GM18870 (cell line): ENCODE data around the gene MUCL1.
"Not testable (repeated sequence)": the region's sequence is repeated elsewhere in the genome, so short reads cannot be mapped to it uniquely, and the experiment has no call there.

ENCODE experiments used
- ATAC-seq: cut with Tn5 transposase; IDR thresholded peaks from one replicate; pipeline ENCODE4 v1.9.1; 2021; ENCODE audit warnings: moderate library complexity; ENCODE audit not compliant: unreplicated experiment

MUCL1 gene, protein sequence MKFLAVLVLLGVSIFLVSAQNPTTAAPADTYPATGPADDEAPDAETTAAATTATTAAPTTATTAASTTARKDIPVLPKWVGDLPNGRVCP

DNA sequence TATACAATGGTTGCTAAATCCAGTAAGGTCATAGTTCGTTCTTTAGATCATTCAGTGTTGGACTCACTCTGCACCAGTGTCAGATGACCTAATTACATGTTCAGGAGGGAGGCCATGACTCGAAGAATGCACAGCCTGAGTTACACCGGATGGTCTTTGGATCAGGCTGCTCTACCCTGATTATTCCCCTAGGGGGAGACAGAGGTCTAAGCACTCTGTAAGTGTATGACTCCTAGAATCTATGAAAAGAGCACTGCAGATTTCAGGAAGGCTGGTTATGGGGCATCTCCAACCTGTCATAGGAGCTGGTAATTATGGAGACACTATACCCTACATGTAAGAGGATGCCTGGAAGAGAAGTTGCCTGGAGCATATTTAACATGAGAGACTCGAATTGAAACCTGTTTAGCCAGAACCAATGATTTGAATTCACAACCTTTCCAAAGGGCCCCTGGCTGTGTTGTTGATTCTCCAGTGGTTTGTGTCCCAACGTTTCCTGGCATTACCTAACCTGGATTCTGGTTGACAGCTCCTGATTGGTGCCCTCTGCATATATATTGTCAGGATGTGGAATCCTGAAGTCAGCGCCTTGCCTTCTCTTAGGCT is at the start of gene MUCL1:
TSS of gene MUCL1 (plus strand) at position 584 of the 606 bp plus-strand sequence. CDS start 67 bp downstream, outside the sequence.
- peak; percentile 88 for ATAC-seq

DNA sequence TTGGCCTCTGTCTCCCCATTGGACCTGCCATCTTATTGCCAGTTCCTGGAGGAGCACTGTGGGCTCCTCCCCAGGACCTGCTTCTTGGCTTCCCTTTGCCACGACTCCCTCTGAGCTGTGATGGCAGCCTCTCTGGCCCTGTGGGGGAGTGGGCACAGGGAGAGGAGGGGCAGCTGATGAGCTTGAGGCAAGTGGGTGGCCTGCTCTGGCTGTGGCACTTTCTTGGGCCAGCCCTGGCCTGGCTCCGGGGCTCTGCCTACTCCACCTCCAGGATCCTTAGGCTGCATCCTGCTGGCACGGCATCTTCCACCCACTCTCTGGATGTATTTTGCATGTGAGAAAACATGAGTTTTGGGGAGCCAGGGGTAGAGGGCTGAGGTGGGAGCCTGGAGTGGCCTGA is 32.6 kb upstream of the MUCL1 start:
- no peak for ATAC-seq

DNA sequence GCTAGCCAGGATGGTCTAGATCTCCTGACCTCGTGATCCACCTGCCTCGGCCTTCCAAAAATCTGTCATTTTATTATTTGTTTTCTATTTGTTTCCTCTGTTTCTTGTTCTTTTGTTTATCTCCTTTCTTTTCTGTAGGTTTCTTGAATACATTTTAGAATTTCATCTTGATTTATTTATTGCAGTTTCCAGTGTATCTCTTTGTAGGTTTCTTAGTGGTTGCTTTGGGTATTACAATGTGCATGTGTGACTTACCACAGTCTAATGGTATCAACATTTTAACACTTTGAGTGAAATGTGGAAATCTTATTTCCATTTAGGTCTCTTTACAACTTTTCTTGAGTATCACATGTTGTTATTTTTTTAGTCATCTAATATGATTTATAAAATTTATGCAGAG is 29.9 kb upstream of the MUCL1 start:
- ATAC-seq = no peak

DNA sequence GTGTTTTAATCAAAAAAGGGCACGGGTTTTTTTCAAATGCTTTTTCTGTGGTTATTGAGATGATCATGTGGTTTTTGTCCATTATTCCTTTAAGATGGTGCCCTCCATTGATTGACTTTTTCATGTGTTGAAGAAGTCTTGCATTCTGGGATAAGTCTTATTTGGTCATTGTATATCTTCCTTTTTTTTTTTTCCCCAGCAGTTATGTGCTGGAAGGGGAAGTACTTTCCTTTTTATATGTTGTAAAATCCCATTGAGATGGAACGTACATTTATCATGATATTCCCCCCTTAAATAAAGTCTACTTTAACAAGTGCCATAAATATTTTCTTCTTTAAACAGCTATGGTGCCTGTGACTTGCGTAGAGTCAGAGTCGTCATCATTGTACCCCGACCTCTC is 24.8 kb upstream of the MUCL1 start:
- no peak for ATAC-seq

DNA sequence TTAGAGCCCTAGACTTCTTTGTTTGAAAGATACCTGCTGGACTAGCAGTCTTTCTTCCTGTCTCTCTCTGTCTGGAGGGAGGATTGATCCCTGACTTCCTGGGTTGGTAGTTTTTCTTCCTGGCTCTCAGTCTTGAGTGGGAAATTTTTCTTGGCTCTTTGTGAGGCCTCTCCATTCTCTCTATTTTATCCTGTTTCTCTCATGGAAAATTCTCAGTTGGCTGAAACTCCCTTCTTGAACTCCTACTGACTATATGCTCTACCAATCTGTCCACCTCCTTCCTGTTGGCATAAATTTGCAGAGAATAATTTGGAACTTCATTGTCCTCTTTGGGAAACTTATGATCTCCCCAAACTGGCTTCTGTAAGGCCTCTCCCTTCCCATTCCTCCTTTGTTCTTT is 24.1 kb upstream of the MUCL1 start:
- ATAC-seq = no peak

DNA sequence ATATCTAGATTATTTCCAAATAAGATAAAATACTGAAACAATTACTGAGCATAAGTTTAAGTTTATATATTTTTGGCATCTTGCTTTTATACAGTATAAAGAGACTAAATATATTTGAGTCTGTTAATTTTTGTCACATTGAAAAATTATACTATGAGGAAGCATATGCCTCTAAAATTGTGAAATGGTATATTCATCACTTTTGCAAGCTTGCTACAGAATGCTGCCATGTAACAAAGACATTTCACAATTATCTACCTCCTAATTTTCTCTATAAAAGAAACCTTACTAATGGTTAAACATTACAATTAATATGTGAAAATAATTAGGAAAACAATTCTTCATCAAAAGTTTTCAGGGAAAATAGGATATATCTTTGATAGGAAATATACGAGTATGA is 22.7 kb upstream of the MUCL1 start:
- ATAC-seq = no peak

DNA sequence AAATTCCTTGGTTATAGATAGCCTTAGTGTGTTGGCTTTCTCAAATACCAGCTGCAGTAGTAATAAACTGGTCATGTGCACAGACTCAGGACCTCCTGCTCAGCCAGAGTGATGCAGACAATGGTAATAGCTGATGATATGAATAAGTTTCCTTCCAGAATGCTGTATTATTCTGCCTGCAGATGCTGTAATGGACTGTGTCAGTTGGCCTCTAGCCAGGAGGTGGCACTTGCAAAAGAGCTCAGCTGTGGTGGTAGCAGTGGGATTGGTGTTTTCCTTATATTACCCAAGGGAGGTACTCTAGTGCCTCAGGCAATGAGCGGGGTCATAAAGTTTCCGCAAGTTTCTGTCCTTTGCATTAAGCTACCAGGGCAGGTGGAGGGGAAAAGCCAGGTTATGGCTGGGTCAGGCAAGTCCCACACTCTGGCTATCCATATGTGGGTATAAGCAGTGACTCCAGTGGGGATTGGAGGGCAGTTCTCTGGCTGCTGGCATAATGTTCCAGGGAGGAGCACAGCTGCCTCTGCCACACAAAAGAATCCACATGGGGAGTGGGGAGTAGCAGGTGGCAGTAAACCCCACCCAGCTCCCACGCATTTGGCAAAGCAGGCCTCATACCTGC is 14.0 kb upstream of the MUCL1 start:
- ATAC-seq = no peak

DNA sequence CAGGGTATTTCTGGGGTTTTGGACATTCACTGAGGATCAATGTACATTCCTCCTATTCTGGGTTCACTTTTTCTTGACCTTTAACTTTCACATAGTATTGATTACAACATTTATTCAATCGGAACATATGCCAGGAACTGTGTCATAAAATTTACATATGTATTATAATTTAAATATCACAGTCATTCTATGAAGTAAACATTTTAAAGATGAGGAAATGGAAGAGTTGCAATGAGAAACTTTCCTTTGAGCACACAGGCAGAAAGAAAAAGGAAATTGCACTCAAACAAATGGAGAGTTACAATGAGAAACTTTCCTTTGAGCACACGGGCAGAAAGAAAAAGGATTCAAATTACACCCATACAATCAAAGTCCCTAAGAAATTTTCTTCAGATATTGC is 3.1 kb downstream of the MUCL1 start:
- no peak for ATAC-seq

DNA sequence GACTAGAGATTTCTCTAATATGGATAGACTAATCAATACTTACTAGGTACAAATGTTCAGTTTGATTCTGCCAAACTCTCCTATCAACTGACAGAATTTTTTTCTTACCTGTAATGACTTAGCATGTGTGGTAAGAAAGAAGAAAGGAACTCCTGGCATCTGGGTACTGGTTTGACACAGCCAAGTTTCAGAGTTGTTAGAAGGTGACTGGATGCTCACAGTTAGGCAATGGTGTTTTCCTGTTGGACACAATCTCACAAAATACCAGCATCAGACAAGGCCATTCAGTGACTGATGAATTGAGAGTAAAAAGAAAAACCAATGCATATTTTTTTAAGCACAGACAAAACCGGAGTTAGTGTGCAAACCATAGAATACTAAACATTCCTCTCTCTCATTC is 4.2 kb downstream of the MUCL1 start:
- no peak for ATAC-seq

DNA sequence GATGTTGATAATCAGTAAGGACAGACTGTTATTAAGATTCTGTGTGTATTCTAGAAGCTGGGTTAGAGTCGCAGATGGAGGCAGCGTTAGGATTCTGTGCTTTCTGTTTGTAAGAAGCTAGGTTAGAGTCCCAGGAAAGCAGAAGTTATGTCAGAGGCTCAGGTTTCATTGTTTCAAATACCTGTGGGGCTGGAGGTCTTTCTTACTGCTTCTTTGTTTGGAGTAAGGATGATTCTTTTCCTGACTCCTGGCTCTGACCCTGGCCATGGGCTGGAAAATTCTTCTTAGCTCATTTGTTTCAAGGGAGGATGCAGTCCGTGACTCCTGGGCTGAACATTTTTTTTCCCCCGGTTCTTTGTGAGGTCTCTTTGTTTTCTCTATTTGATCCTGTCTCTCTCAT is 5.2 kb downstream of the MUCL1 start:
- no peak for ATAC-seq

DNA sequence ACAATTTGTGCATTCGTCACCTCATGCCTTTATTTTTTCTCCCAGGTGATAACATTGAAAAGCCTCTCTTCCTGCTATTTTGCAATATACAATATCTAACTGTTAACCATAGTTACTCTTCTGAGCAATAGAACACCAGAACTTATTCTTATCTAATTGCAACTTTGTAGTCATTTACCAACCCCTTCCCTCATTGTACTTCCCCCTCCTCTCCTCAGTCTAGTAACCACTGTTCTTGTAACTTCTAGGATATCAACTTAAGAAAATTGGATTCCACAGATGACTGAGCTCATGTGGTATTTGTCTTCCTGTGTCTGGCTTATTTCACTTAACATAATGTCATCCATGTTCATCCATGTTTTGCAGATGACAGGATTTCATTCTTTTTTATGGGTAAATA is 7.6 kb downstream of the MUCL1 start:
- no peak for ATAC-seq

DNA sequence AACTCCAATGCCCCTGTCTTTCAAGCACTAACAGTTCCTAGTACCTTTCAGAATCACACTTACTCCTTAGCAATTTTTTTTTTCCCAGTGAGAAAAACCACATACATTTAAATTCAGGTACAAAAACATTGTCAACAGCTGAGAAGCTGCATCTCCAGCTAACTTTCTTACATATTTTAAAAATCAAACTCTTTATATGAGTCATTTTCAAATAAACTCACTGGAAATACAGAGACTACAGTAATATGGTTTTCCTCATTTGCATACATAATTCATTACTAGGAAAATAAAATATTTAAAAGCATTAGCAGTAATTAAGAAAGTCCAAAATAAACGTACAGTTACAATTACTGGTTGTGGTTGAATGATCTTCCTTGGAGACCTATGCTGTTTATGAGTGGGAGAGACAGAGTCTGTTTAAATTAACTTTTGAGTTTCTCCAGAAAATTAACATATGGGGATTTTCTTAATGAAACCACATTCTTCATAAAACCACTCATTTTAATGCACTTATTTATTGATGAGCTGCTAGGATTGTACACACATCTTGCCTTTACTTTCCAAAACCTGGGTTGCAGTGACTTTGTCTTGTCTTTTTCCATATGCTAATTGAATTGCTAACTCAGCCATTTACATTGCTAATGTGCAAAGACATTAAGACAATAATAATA is 9.8 kb downstream of the MUCL1 start:
- no peak for ATAC-seq

DNA sequence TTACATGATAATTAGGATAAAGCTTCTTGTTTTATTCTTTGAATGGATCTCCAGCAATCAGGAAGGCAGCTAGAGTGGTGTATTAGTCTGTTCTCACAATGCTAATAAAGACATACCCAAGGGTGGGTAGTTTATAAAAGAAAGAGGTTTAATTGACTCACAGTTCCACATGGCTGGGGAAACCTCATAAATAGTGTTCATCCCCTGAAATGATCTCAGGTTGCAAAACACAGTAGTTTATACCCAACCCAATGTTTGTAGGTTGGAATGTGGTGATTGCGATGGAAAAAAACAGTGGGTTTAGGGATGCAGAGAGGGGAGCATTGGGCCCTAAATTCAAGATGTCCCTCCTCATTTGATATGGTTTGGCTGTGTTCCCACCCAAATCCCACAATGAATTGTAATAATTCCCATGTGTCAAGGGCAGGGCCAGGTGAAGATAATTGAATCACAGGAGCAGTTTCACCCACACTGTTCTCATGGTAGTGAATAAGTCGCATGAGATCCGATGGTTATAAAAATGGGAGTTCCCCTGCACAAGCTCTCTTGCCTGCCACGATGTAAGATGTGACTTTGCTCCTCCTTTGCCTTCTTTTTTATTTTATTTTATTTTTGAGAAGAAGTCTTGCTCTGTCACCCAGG is 11.5 kb downstream of the MUCL1 start:
- no peak for ATAC-seq

DNA sequence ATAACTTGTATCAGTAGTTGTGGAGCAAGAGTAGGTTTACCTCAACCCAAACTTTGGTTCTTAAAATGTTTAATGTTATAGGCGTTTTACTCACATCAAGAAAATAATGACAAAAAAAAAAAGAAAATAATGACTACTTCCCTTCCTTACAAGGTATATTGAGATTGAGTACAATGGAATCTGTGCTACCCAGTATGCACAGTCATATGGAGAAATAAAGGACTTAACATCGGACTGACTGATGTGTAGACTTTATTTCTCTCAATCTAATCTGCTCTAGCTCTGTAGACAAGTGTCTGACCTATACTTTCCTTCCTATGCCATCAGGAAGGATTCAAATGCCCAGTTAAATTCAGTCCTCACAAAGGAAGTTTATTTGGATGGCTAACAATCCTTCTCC is 14.4 kb downstream of the MUCL1 start:
- no peak for ATAC-seq

DNA sequence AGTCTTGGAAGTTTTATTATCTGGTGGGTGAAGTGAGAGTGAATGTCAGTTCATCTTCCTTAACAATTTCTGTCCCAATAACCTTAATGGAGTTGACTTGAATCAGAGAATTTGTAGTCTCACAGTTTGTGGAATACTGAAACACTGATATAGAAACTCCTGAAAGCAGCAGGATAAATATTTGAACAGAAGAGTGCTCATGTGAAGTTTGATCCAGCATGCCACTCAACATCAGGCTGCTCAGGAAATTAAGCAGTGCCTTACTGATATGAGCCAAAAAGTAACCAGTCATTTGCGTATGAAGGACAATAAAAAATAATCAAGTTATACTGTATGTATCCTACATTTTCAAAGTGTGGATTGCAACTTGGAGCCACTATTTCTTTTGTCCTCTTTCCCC is 15.7 kb downstream of the MUCL1 start:
- no peak for ATAC-seq

DNA sequence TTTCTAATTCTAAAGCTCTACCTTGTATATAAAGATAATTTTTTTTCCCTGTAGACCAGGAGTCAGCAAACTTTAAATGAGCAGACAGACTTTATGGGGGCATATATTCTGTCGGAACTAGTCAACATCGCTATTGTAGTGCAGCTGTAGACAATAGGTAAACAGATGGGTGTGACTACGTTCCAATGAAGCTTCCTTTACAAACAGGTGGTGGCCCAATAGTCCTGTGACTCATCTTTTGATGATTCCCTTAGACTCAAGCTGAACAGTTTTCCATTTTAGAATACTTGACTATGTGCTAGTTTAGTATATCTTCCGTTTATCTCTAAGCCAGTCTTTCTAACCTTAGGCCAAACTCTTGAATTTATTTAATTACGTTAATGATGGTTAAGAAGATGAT is 16.3 kb downstream of the MUCL1 start:
- ATAC-seq = no peak

DNA sequence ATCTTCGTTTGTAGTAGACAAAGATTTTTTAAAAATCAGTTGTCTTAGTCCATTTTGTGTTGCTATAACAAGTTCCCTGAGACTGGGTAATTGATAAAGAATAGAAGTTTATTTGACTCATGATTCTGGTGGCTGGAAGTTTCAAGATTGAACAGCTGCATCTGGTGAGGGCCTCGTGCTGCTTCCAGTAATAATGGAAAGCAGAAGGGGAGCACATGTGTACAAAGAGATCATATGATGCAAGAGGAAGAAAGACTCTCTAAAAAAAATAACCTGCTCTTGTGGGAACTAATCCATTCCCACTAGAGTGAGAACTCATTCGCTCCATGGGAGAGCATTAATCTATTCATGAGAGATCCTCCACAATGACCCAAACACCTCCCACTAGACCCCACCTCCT is 24.8 kb downstream of the MUCL1 start:
- ATAC-seq = no peak

DNA sequence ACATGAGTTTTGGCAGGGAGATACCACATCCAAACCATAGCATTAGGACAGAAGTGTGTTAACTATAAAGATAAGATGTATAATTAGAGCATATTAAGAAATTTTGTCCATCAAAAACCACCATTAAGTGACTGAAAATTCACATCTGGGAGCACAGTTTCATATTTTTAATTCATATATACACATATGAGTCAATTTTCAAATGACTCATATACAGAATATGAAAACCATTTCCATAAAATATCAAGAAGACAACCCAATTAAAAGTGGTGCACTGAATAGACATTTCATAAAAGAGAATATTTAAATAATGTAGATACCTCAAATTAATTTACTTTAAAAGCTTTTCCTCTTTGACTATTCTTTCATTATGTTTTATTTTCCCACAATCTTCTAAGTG is 25.3 kb downstream of the MUCL1 start:
- ATAC-seq = no peak

DNA sequence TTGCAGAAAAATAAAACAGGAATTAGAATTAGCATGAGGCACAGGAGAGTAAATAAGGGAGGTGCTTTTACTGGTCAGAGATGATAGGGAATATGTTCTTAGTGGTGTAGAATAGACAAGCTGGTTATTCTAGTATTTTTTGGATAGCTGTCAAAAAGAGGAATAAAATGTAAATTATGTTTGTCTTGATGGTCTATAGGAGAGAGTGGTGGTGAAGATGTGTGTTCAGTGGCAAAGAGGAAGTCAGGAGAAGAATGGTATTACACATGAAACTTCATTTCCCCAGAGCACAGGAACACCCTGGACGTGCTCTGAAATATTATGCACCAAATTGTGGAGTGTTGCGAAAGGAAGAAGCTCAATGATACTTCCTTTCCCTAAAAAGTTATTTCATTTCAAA is 27.8 kb downstream of the MUCL1 start:
- ATAC-seq = no peak

DNA sequence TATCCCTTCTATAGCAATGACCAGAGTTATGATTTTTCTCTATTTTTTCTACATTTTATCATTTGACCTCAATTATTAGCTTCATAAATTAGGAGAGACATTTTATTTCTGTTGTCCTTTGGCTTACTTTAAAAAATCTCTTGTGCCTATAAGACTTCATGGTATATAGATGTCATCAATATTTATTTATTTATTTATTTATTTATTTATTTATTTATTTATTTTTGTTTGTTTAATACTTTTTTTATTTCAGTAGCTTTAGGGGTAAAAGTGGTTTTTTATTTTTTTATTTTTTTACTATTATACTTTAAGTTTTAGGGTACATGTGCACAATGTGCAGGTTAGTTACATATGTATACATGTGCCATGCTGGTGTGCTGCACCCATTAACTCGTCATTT is 28.3 kb downstream of the MUCL1 start:
- not testable (repeated sequence) for ATAC-seq

DNA sequence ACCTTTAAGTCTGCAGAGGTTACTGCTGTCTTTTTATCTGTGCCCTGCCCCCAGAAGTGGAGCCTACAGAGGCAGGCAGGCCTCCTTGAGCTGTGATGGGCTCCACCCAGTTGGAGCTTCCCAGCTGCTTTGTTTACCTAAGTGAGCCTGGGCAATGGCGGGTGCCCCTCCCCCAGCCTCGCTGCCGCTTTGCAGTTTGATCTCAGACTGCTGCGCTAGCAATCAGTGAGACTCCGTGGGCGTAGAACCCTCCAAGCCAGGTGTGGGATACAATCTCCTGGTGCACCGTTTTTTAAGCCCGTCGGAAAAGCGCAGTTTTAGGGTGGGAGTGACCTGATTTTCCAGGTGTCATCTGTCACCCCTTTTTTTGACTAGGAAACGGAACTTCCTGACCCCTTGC is 34.1 kb downstream of the MUCL1 start:
- ATAC-seq = not testable (repeated sequence)

DNA sequence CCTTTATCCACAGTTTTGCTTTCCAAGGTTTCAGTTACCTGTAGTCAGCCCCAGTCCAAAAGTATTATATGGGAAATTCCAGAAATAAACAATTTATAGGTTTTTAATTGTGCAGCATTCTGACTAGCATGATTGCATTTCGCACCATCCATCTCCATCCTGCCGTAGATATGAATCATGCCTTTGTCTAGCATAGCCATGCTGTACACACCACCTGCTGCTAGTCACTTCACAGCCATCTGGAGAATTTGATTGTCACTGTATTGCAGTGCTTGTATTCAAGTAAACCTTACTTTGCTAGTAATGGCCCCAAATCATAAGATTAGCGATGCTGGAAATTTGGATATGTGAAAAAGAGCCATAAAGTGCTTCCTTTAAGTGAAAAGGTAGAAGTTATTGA is 36.0 kb downstream of the MUCL1 start:
- no peak for ATAC-seq
